Small intestine (tissue), 7 donors: ENCODE data around the gene PSG1. TPM values are rescaled to one million over a fixed set of nuclear protein-coding genes. Genes with fewer than 3 reads are reported as not detected.
"Not testable (repeated sequence)": the region's sequence is repeated elsewhere in the genome, so short reads cannot be mapped to it uniquely, and the experiment has no call there.

ENCODE experiments used
- DNase-seq, 2 donors: peaks; one replicate each; pipeline versions ENCODE4 v3.0.0 to v3.0.0-alpha.2; 2013
- FAIRE-seq: peaks from 2 replicates; lab custom pipeline; 2012; peaks lifted over from hg19 to GRCh38; lab: Jason Lieb, UNC
- H3K27ac ChIP-seq, 3 donors: one replicate each; pipeline ENCODE4 v1.5.1; 2013; ENCODE audit warnings: low read length in 2 of 3, mild to moderate bottlenecking in 2 of 3, control low read depth in 1 of 3, inconsistent platforms in 1 of 3, low read depth in 1 of 3, moderate library complexity in 1 of 3
- H3K27me3 ChIP-seq, 3 donors: one replicate each; pipeline ENCODE4 v1.6.1; 2013; ENCODE audit warnings: low read length in 3 of 3, inconsistent platforms in 1 of 3; ENCODE audit not compliant: control insufficient read depth in 3 of 3, insufficient read depth in 3 of 3
- H3K36me3 ChIP-seq, 3 donors: one replicate each; pipeline ENCODE4 v1.6.1; 2013; ENCODE audit warnings: low read length in 3 of 3, inconsistent platforms in 1 of 3, low read depth in 1 of 3, mild to moderate bottlenecking in 1 of 3, moderate library complexity in 1 of 3; ENCODE audit not compliant: control insufficient read depth in 3 of 3, insufficient read depth in 2 of 3
- H3K4me1 ChIP-seq, 3 donors: one replicate each; pipeline ENCODE4 v1.6.1; 2013; ENCODE audit warnings: low read length in 2 of 3, inconsistent platforms in 1 of 3, low read depth in 1 of 3, mild to moderate bottlenecking in 1 of 3, moderate library complexity in 1 of 3; ENCODE audit not compliant: control insufficient read depth in 3 of 3, insufficient read depth in 2 of 3
- H3K4me3 ChIP-seq, 3 donors: one replicate each; pipeline ENCODE4 v1.5.1; 2013; ENCODE audit warnings: low read length in 3 of 3, control low read depth in 1 of 3, inconsistent platforms in 1 of 3, low read depth in 1 of 3, mild to moderate bottlenecking in 1 of 3, moderate library complexity in 1 of 3
- H3K9me3 ChIP-seq, 2 donors: one replicate each; pipeline ENCODE4 v1.6.1; 2013; ENCODE audit warnings: low read depth in 1 of 2, low read length in 1 of 2; ENCODE audit not compliant: control insufficient read depth in 2 of 2, insufficient read depth in 1 of 2
- WGBS, 3 donors: extraction: QIAGEN DNeasy Blood & Tissue Kit; methylation state at CpG; one replicate each; pipeline ENCODE4 v1.1.7; 2013; 5-methylcytosine and 5-hydroxymethylcytosine counted together
- polyA plus RNA-seq, 4 donors: library from polyadenylated mRNA; stranded (reverse) in 3 of 4; unstranded in 1 of 4; fragments of 200-250 nt in 3 of 4; fragments of 120-200 nt in 1 of 4; gene quantifications; one replicate each; pipeline versions ENCODE4 v1.2.1 to v1.2.3, GENCODE V29; 2013
- donor health status: healthy with polysubstance abuse.
- donor health status: control.
- donor health status: control.
- donor health status: Bipolar disorder and iron deficiency.
- donor health status: healthy.

Gene PSG1
- polyA plus RNA-seq, 4 donors: not detected

- H3K4me3 ChIP-seq, FAIRE-seq, H3K4me1 ChIP-seq, H3K36me3 ChIP-seq, H3K27me3 ChIP-seq, H3K9me3 ChIP-seq, H3K27ac ChIP-seq, DNase-seq: not testable (repeated sequence)
These were observed 26.7 kb downstream of the PSG1 start for GRCh38 chr19:42852821-42853220.

GRCh38 chr19:42851718-42852280, 27.7 kb downstream of the PSG1 start:
- not testable (repeated sequence) for H3K4me3 ChIP-seq, H3K36me3 ChIP-seq, H3K9me3 ChIP-seq, FAIRE-seq, DNase-seq, H3K4me1 ChIP-seq, H3K27ac ChIP-seq, H3K27me3 ChIP-seq
- WGBS, 3 donors: 20 to 45% (median 32%) methylated on average over 1 of the region's 1 CpG

- H3K4me1 ChIP-seq: no peaks in the 10 kb centered on the region
- WGBS, 3 donors: 47 to 51% (median 51%) methylated on average over 6 of the region's 6 CpGs
- no peak overlapping the region for H3K4me3 ChIP-seq
- FAIRE-seq (no peak), DNase-seq (no peak)
- H3K9me3 ChIP-seq: no peaks in the 10 kb centered on the region
- no peak overlapping the region for H3K27ac ChIP-seq
- no peaks in the 10 kb centered on the region for H3K36me3 ChIP-seq
- no peaks in the 10 kb centered on the region for H3K27me3 ChIP-seq
These were observed 28.4 kb downstream of the PSG1 start for GRCh38 chr19:42850981-42851717.

GRCh38 chr19:42846597-42846996, 32.9 kb downstream of the PSG1 start:
- 66 to 67% (median 66%) methylated on average over 2 of the region's 2 CpGs for WGBS, 3 donors
- Histone ChIP-seq H3K9me3 (no peaks in the 10 kb centered on the region), H3K36me3 (no peaks in the 10 kb centered on the region), H3K27ac (no peak overlapping the region), H3K4me1 (no peaks in the 10 kb centered on the region), H3K27me3 (no peaks in the 10 kb centered on the region), H3K4me3 (no peak overlapping the region)
- FAIRE-seq (no peak), DNase-seq (no peak)

GRCh38 chr19:42843631-42844030, 35.9 kb downstream of the PSG1 start:
- H3K36me3 ChIP-seq, DNase-seq, H3K4me1 ChIP-seq, H3K4me3 ChIP-seq, H3K27me3 ChIP-seq, H3K9me3 ChIP-seq, FAIRE-seq, H3K27ac ChIP-seq: not testable (repeated sequence)
- 42 to 63% (median 56%) methylated on average over 7 of the region's 7 CpGs for WGBS, 3 donors

- not testable (repeated sequence) for H3K36me3 ChIP-seq, H3K27me3 ChIP-seq, FAIRE-seq, H3K27ac ChIP-seq, DNase-seq, H3K4me3 ChIP-seq, H3K4me1 ChIP-seq, H3K9me3 ChIP-seq
- WGBS, 3 donors: 76 to 84% (median 79%) methylated on average over 9 of the region's 9 CpGs
These were observed 46.6 kb downstream of the PSG1 start for GRCh38 chr19:42832746-42833442.

- not testable (repeated sequence) for H3K27me3 ChIP-seq, H3K9me3 ChIP-seq, H3K4me3 ChIP-seq, H3K27ac ChIP-seq, DNase-seq, H3K4me1 ChIP-seq, H3K36me3 ChIP-seq, FAIRE-seq
- WGBS, 3 donors: 44 to 47% (median 47%) methylated on average over 3 of the region's 3 CpGs
These were observed 47.4 kb downstream of the PSG1 start for GRCh38 chr19:42832023-42832680.

GRCh38 chr19:42831221-42832019, 48.1 kb downstream of the PSG1 start:
- WGBS, 3 donors: 35 to 43% (median 40%) methylated on average over 1 of the region's 1 CpG

More at GRCh38 chr19:42831221-42832019, 48.1 kb downstream of the PSG1 start:
- Histone ChIP-seq H3K27me3 (no peaks in the 10 kb centered on the region), H3K9me3 (no peaks in the 10 kb centered on the region), H3K4me3 (no peak overlapping the region), H3K36me3 (no peaks in the 10 kb centered on the region), H3K4me1 (no peaks in the 10 kb centered on the region), H3K27ac (no peak overlapping the region)
- FAIRE-seq (no peak), DNase-seq (no peak)
